Measurements from ENCODE around the gene RFESD.

- no peak for TF ChIP-seq RAD21 (IDR thresholded peaks at IDR 0.05 in 1 of 2, conservative IDR thresholded peaks at IDR 0.05 in 1 of 2; ENCODE audit: low read depth in 2 of 2, low read length in 2 of 2)
- TF ChIP-seq, protein P1, sequence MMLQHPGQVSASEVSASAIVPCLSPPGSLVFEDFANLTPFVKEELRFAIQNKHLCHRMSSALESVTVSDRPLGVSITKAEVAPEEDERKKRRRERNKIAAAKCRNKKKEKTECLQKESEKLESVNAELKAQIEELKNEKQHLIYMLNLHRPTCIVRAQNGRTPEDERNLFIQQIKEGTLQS (IDR thresholded peaks at IDR 0.05; ENCODE audit: insufficient read depth, low read depth, low read length), result no peak
Observed at GRCh38 chr5:95690333-95690732, 43.8 kb downstream of the RFESD start.

Data from H1 (cell line).